NCI-H2171 (cell line): ENCODE data around the gene ZSCAN22.
"Not testable (repeated sequence)": the region's sequence is repeated elsewhere in the genome, so short reads cannot be mapped to it uniquely, and the experiment has no call there.

Experiments
- DNase-seq: peaks from one replicate; lab custom pipeline; 2025; lab: John Stamatoyannopoulos, UW

ZSCAN22 gene

GRCh38 chr19:58318297-58318696 lies 8.5 kb upstream of the ZSCAN22 start:
- no peak for DNase-seq

GRCh38 chr19:58319241-58319640 lies 7.6 kb upstream of the ZSCAN22 start:
- DNase-seq, result no peak

GRCh38 chr19:58325311-58326022 lies 1.3 kb upstream of the ZSCAN22 start:
- DNase-seq, result no peak

GRCh38 chr19:58326501-58326913 lies 287 bp upstream of the ZSCAN22 start:
- DNase-seq, result no peak

- DNase-seq, result no peak
Measured at GRCh38 chr19:58328999-58329398, 2.2 kb downstream of the ZSCAN22 start.

GRCh38 chr19:58330458-58330857 lies 3.7 kb downstream of the ZSCAN22 start:
- DNase-seq, result no peak

- DNase-seq, result no peak
Measured at GRCh38 chr19:58332697-58333096, 5.9 kb downstream of the ZSCAN22 start.

GRCh38 chr19:58334691-58335249 lies 8.0 kb downstream of the ZSCAN22 start:
- no peak for DNase-seq

GRCh38 chr19:58335630-58336029 lies 8.8 kb downstream of the ZSCAN22 start:
- DNase-seq, result no peak

GRCh38 chr19:58336216-58336615 lies 9.4 kb downstream of the ZSCAN22 start:
- DNase-seq, result no peak

GRCh38 chr19:58336820-58337219 lies 10.0 kb downstream of the ZSCAN22 start:
- no peak for DNase-seq

GRCh38 chr19:58338336-58338735 lies 11.5 kb downstream of the ZSCAN22 start:
- DNase-seq, result no peak

GRCh38 chr19:58338825-58339558 lies 12.2 kb downstream of the ZSCAN22 start:
- no peak for DNase-seq

- DNase-seq, result no peak
Measured at GRCh38 chr19:58345558-58345957, 18.8 kb downstream of the ZSCAN22 start.

- peak; percentile 72 for DNase-seq
Measured at GRCh38 chr19:58346961-58347929, 20.5 kb downstream of the ZSCAN22 start.

GRCh38 chr19:58348080-58348479 lies 21.3 kb downstream of the ZSCAN22 start:
- DNase-seq, result not testable (repeated sequence)

GRCh38 chr19:58349590-58349989 lies 22.8 kb downstream of the ZSCAN22 start:
- DNase-seq, result no peak

- no peak for DNase-seq
Measured at GRCh38 chr19:58350001-58350861, 23.4 kb downstream of the ZSCAN22 start.

- no peak for DNase-seq
Measured at GRCh38 chr19:58350871-58351557, 24.2 kb downstream of the ZSCAN22 start.

- DNase-seq, result no peak
Measured at GRCh38 chr19:58351558-58351878, 24.7 kb downstream of the ZSCAN22 start.
